CD8-positive, alpha-beta memory T cell (primary cell): Measurements from ENCODE around the gene PRR23C. TPM values are rescaled to one million over a fixed set of nuclear protein-coding genes. Genes with fewer than 3 reads are reported as not detected.

Source experiments
- CTCF ChIA-PET: fragments of 350-600 bp; sonication (Branson Sonifier 250); formaldehyde crosslinking; loops from one replicate; lab custom pipeline; 2021; ENCODE audit warnings: antibody characterized with exemption; lab: Charles Lee
- POLR2A ChIA-PET: fragments of 350-600 bp; sonication (Branson Sonifier 250); formaldehyde crosslinking; loops from one replicate; lab custom pipeline; 2021; ENCODE audit warnings: antibody characterized with exemption; lab: Charles Lee
- DNase-seq, 5 donors: peaks; one replicate each; pipeline versions ENCODE4 v3.0.0 to v3.0.0-alpha.2; 2020 to 2022; ENCODE audit warnings: mixed read lengths in 1 of 5
- H3K27ac ChIP-seq: one replicate; pipeline ENCODE4 v1.7.0; 2013; ENCODE audit warnings: low read depth, mild to moderate bottlenecking, low read length, moderate library complexity
- H3K27me3 ChIP-seq: 2 replicates; pipeline ENCODE4 v1.7.0; 2013; ENCODE audit warnings: low read length, mild to moderate bottlenecking; ENCODE audit not compliant: insufficient read depth, poor library complexity, severe bottlenecking
- H3K36me3 ChIP-seq: 2 replicates; pipeline ENCODE4 v1.7.0; 2013; ENCODE audit warnings: mild to moderate bottlenecking, low read length, moderate library complexity; ENCODE audit not compliant: insufficient read depth
- H3K4me1 ChIP-seq: 2 replicates; pipeline ENCODE4 v1.7.0; 2013; ENCODE audit warnings: mild to moderate bottlenecking, low read length, moderate library complexity; ENCODE audit not compliant: insufficient read depth
- H3K4me3 ChIP-seq: 2 replicates; pipeline ENCODE4 v1.7.0; 2013; ENCODE audit warnings: mild to moderate bottlenecking, low read length
- H3K9me3 ChIP-seq: 2 replicates; pipeline ENCODE4 v1.7.0; 2013; ENCODE audit warnings: mild to moderate bottlenecking, low read length
- H3K27ac Mint-ChIP-seq, 8 donors: one replicate each; pipeline ENCODE4 v1.8.0; 2020 to 2021; ENCODE audit warnings: mixed read lengths in 8 of 8, mild to moderate bottlenecking in 6 of 8, inconsistent platforms in 3 of 8, moderate library complexity in 3 of 8
- H3K27me3 Mint-ChIP-seq, 2 donors: one replicate each; pipeline ENCODE4 v1.8.0; 2020 to 2021; ENCODE audit warnings: mixed read lengths in 2 of 2, mild to moderate bottlenecking in 1 of 2, moderate library complexity in 1 of 2
- H3K36me3 Mint-ChIP-seq, 3 donors: one replicate each; pipeline ENCODE4 v1.8.0; 2020 to 2021; ENCODE audit warnings: mixed read lengths in 3 of 3, inconsistent platforms in 1 of 3, mild to moderate bottlenecking in 1 of 3
- H3K4me1 Mint-ChIP-seq, 3 donors: one replicate each; pipeline ENCODE4 v1.8.0; 2020 to 2021; ENCODE audit warnings: mixed read lengths in 3 of 3, inconsistent platforms in 1 of 3, mild to moderate bottlenecking in 1 of 3
- H3K4me3 Mint-ChIP-seq, 7 donors: one replicate each; pipeline ENCODE4 v1.8.0; 2020 to 2021; ENCODE audit warnings: mixed read lengths in 7 of 7, mild to moderate bottlenecking in 6 of 7, moderate library complexity in 4 of 7, inconsistent platforms in 2 of 7
- H3K9me3 Mint-ChIP-seq, 5 donors: one replicate each; pipeline ENCODE4 v1.8.0; 2020 to 2022; ENCODE audit warnings: mixed read lengths in 5 of 5, mild to moderate bottlenecking in 3 of 5, moderate library complexity in 2 of 5, inconsistent platforms in 1 of 5
- polyA plus RNA-seq: library from polyadenylated mRNA; unstranded; fragments of 300-500 nt; fragmentation: Illumina TruSeq; gene quantifications from one replicate; pipeline ENCODE4 v1.2.3, GENCODE V29; 2021
- total RNA-seq, 2 experiments: library from RNA; stranded (reverse); gene quantifications; one replicate each; pipeline ENCODE4 v1.2.3, GENCODE V29; 2021

The PRR23C gene
- total RNA-seq = not detected
- not detected for polyA plus RNA-seq

DNA sequence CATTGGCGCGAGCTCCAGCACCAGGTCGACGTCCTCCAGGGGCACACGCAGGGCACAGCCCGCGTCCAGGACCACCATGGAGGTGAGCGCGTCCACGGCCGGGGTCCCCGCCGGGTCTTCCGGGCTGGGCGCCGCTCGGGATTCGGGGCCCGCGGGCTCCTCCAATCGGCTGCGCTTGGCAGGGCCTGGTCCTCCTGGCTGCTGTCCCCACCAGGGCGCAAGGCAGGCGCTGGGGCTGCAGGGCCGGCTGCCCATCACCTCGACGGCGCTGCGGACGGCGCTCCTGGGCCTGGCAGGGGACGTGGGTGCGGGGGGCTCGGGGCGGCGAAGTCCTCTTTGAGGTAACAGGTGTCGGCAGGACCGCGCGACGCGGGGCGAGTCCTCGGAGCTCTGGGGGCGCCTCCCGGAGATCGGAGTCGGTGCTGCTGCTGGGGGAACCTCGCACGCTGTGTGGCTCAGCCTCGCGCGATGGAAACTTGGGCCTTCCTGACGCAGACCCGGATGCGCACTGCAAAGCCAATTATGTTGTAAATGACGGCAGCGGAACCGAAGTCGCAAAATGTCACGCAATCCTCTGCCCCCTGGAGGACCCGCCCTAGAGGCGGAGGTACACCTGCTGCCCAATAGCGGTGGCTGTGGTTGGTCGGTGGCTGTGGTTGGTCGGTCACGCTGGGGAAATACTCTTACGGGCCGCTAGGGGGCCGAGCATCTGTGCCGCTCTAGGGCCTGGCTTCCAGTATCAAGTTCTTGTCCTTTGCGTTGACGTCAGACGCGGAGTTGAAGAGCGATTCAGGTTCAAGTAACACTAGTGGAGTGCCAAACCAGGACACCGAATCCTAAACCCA lies at the start of gene PRR23C:
Gene PRR23C, minus strand, starts transcription at position 527 of the 845 bp plus-strand sequence. Its CDS starts 272 bp downstream, at position 255.
- H3K4me1 Mint-ChIP-seq = no peaks in the 10 kb centered on the region
- H3K36me3 Mint-ChIP-seq = no peaks in the 10 kb centered on the region
- Histone ChIP-seq H3K4me1 (no peaks in the 10 kb centered on the region), H3K9me3 (peaks cover 4% of the 10 kb centered on the region), H3K27ac (no peak within 1 kb of the TSS), H3K4me3 (no peak within 1 kb of the TSS), H3K36me3 (no peaks in the 10 kb centered on the region), H3K27me3 (no peaks in the 10 kb centered on the region)
- no peak within 1 kb of the TSS for H3K4me3 Mint-ChIP-seq
- no peak within 1 kb of the TSS for H3K27ac Mint-ChIP-seq
- DNase-seq = no peak
- ChIA-PET POLR2A (no interaction called here), CTCF (no interaction called here)
- H3K9me3 Mint-ChIP-seq = peaks cover 0 to 11% (median 7%) of the 10 kb centered on the region in 5 donors
- H3K27me3 Mint-ChIP-seq = peaks cover 5 to 11% of the 10 kb centered on the region in 2 donors

DNA sequence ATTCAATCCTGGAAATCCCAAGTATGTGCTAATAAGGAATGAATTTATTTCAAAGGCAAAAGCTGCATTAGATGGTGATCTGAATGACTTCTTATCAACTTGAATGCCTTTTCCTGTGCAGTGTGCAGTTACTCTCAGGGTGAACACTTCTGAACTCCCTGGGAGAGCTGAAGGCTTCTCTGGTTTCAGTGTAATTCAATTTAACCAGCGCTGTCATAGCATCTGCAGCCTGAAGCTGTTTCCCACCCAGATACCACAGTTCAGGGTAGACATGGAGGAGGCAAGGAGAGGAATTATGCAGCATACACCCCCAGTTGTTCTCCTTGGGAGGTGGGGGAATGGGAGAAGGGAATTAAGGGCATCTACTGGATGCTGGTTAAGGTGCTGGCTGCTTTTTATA lies 49.1 kb upstream of the PRR23C start:
- Histone ChIP-seq H3K36me3 (no peaks in the 10 kb centered on the region), H3K9me3 (no peaks in the 10 kb centered on the region), H3K27ac (no peak overlapping the region), H3K4me1 (no peaks in the 10 kb centered on the region), H3K27me3 (no peaks in the 10 kb centered on the region), H3K4me3 (no peak overlapping the region)
- no peaks in the 10 kb centered on the region for H3K36me3 Mint-ChIP-seq
- no peaks in the 10 kb centered on the region for H3K4me1 Mint-ChIP-seq
- H3K4me3 Mint-ChIP-seq = no peak overlapping the region
- DNase-seq = no peak
- ChIA-PET CTCF (no interaction called here), POLR2A (no interaction called here)
- H3K9me3 Mint-ChIP-seq = peaks cover 0 to 9% (median 0%) of the 10 kb centered on the region in 5 donors
- H3K27me3 Mint-ChIP-seq = peaks cover 7 to 11% of the 10 kb centered on the region in 2 donors
- no peak overlapping the region for H3K27ac Mint-ChIP-seq

DNA sequence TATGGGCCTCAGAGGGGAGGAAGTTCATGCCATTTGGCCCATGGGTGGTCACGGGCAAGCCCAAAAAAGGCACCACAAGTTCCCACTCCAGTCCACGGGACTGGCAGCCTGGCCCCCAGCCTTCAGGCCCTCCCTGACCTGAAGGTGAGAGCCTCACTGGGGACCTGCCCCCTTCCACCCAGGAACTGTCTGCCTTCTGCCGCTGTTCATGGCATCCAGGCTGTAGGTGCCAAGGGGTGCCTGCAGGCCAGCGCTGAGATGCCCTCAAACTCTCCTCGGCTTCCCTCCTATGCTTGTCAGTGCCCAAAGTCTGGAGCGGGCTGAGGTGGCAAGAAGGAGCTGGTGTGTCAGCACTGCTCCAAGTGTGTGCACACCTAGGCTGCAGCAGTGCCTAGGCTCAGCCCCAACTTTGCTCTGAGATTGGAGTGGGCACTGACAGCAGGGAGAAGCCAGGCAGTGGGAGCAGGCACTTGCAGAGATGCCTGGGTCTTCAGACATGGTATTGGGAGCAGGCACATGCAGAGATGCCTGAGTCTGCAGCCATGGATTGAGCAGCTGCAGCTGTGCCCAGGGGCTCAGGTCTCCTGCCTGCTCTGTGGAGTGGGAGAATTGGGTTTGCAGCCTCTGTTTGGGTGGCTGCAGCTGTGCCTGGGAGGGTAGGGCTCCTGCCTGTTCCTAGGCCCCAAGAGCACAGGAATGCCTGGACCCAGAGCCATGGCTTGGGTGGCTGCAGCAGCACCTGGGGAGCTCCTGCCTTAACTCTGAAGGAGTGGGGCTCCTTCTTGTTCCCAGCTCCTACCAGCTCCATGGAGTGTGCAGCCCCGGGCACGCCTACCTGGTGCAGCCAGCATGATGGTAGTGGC lies 44.0 kb upstream of the PRR23C start:
- Histone ChIP-seq H3K36me3 (no peaks in the 10 kb centered on the region), H3K9me3 (no peaks in the 10 kb centered on the region), H3K4me1 (no peaks in the 10 kb centered on the region), H3K27me3 (no peaks in the 10 kb centered on the region), H3K27ac (no peak overlapping the region), H3K4me3 (no peak overlapping the region)
- H3K27ac Mint-ChIP-seq = no peak overlapping the region
- peaks cover 0 to 9% (median 0%) of the 10 kb centered on the region in 5 donors for H3K9me3 Mint-ChIP-seq
- no peak overlapping the region for H3K4me3 Mint-ChIP-seq
- no peak for DNase-seq
- no peaks in the 10 kb centered on the region for H3K4me1 Mint-ChIP-seq
- no peaks in the 10 kb centered on the region for H3K36me3 Mint-ChIP-seq
- POLR2A ChIA-PET = no interaction called here
- peaks cover 6 to 7% of the 10 kb centered on the region in 2 donors for H3K27me3 Mint-ChIP-seq
- CTCF ChIA-PET = no interaction called here

DNA sequence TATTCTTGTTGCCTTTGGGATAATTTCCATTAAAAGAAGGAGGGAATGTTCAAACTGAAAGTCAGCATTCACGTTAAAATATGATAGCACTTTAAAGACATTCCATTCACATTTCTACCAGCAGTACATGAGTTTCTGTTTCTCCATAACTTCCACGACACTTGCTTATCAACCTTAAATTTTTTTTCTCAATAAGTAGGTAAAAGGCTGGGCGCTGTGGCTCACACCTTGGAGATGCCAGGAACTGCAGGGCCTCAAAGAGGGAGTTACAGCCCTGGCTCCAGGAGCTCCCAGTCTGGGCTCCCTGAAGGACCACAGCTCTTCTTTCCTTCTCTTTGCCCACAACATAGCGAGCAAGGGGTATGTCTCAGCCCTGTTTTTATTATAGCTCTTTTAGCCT lies 42.9 kb upstream of the PRR23C start:
- CTCF ChIA-PET = no interaction called here

DNA sequence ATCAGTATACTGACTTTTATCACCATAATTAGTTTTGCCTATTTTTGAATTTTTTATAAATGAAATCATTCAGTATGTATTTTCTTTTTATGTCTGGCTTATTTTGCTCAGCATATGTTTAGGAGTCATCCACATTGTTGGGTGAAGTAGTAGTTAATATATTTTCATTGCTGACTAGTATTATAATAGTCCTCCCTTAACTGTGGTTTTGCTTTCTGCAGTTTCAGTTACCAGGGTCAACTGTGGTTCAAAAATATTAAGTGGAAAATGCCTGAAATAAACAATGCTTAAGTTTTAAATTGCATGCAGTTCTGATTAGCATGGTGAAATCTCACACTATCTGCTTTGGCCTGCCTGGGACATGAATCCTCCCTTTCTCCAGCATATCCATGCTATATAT lies 39.5 kb upstream of the PRR23C start:
- Mint-ChIP-seq H3K4me1 (no peaks in the 10 kb centered on the region), H3K9me3 (peaks cover 0 to 6% (median 0%) of the 10 kb centered on the region in 5 donors), H3K27me3 (peaks cover 0 to 13% of the 10 kb centered on the region in 2 donors), H3K27ac (no peak overlapping the region), H3K4me3 (no peak overlapping the region), H3K36me3 (no peaks in the 10 kb centered on the region)
- no peaks in the 10 kb centered on the region for H3K9me3 ChIP-seq
- H3K4me3 ChIP-seq = no peak overlapping the region
- H3K27me3 ChIP-seq = no peaks in the 10 kb centered on the region
- ChIA-PET POLR2A (no interaction called here), CTCF (no interaction called here)
- DNase-seq = no peak
- H3K27ac ChIP-seq = no peak overlapping the region
- no peaks in the 10 kb centered on the region for H3K4me1 ChIP-seq
- H3K36me3 ChIP-seq = no peaks in the 10 kb centered on the region

More for the DNA sequence above, 42.9 kb upstream of the PRR23C start:
- H3K9me3 Mint-ChIP-seq = peaks cover 0 to 6% (median 0%) of the 10 kb centered on the region in 5 donors
- Histone ChIP-seq H3K36me3 (no peaks in the 10 kb centered on the region), H3K27ac (no peak overlapping the region), H3K9me3 (no peaks in the 10 kb centered on the region), H3K4me3 (no peak overlapping the region), H3K4me1 (no peaks in the 10 kb centered on the region), H3K27me3 (no peaks in the 10 kb centered on the region)
- no peak overlapping the region for H3K27ac Mint-ChIP-seq
- POLR2A ChIA-PET = no interaction called here
- H3K4me1 Mint-ChIP-seq = no peaks in the 10 kb centered on the region
- DNase-seq = no peak
- no peaks in the 10 kb centered on the region for H3K36me3 Mint-ChIP-seq
- H3K27me3 Mint-ChIP-seq = peaks cover 4 to 6% of the 10 kb centered on the region in 2 donors
- no peak overlapping the region for H3K4me3 Mint-ChIP-seq

DNA sequence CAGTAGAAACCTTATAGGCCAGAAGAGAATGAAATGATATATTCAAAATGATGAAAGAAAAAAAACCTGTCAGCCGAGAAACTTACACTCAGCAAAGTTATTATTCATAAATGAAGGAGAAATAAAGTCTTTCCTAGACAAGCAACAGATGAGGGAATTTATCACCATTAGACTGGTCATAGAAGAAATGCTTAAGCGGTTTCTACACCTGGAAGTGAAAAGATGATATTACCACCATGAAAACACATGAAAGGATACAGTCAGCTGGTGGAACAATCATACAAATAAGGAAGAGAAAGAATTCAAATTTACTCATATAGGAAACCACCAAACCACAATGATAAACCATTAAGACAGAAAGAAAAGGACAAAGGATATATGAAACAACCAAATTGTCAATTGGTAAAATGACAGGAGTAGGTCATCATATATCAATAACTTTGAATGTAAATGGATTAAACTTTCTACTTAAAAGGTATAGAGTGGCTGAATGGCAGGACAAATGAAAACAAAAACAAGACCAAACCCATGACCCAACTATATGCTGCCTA lies 29.9 kb upstream of the PRR23C start:
- Histone ChIP-seq H3K36me3 (no peaks in the 10 kb centered on the region), H3K27me3 (no peaks in the 10 kb centered on the region), H3K9me3 (no peaks in the 10 kb centered on the region), H3K27ac (no peak overlapping the region), H3K4me1 (no peaks in the 10 kb centered on the region), H3K4me3 (no peak overlapping the region)
- no peak overlapping the region for H3K4me3 Mint-ChIP-seq
- H3K4me1 Mint-ChIP-seq = no peaks in the 10 kb centered on the region
- peaks cover 10 to 15% of the 10 kb centered on the region in 2 donors for H3K27me3 Mint-ChIP-seq
- no peak for DNase-seq
- H3K36me3 Mint-ChIP-seq = no peaks in the 10 kb centered on the region
- CTCF ChIA-PET = no interaction called here
- no peak overlapping the region for H3K27ac Mint-ChIP-seq
- peaks cover 24 to 32% (median 28%) of the 10 kb centered on the region in 5 donors for H3K9me3 Mint-ChIP-seq
- POLR2A ChIA-PET = no interaction called here

DNA sequence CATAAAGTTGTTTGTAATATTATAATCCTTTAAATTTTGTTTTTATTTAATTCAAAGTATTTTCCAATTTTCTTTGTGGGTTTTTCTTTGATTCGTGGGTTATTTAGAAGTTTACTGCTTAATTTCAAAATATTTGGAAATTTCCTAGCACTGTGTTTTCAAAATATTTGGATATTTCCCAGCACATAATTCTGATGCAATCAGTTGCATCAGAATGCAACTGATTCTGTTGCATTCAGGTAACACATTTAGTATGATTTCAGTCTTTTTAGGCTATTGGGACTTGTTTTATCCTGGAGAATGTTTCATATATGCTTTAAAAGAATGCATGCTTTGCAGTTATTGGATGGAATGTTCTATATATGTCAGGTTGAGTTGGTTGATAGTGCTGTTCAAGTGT lies 18.2 kb upstream of the PRR23C start:
- CTCF ChIA-PET = no interaction called here
- Histone ChIP-seq H3K27ac (no peak overlapping the region), H3K4me1 (no peaks in the 10 kb centered on the region), H3K27me3 (no peaks in the 10 kb centered on the region), H3K9me3 (no peaks in the 10 kb centered on the region), H3K36me3 (no peaks in the 10 kb centered on the region), H3K4me3 (no peak overlapping the region)
- Mint-ChIP-seq H3K27ac (no peak overlapping the region), H3K4me3 (no peak overlapping the region), H3K9me3 (peaks cover 0 to 2% (median 0%) of the 10 kb centered on the region in 5 donors), H3K27me3 (peaks cover 0 to 5% of the 10 kb centered on the region in 2 donors), H3K4me1 (no peaks in the 10 kb centered on the region), H3K36me3 (no peaks in the 10 kb centered on the region)
- no peak for DNase-seq
- POLR2A ChIA-PET = no interaction called here
